Measurements from ENCODE around the gene RBM5.
"Not testable (repeated sequence)": the region's sequence is repeated elsewhere in the genome, so short reads cannot be mapped to it uniquely, and the experiment has no call there.

RBM5 gene

GRCh38 chr3:50088725-50089608 lies at the start of gene RBM5:
Gene RBM5 (plus strand): TSS chr3:50088919. CDS start chr3:50090435, 1,516 bp downstream.
- DNase-seq, result peak; percentile 59

DNA sequence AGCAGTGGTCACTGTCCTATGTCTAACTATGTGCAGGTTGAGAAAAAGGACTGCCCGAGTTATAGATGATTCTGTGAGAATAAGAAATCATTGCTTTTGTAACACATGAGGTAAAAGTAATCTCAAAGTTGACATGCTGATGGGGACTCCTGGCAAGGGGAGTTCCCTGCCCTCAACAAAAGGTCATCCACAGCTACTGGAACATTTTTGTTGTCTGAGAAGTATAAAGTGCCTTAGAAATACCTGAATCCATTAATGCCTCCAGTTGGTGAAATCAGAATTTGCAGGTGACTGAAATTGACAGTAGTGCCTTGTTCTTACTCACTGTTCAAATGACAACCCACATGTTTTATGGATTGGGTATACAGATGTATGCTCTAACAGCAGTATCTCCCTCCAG lies 43.7 kb upstream of the RBM5 start:
- DNase-seq, result no peak

DNA sequence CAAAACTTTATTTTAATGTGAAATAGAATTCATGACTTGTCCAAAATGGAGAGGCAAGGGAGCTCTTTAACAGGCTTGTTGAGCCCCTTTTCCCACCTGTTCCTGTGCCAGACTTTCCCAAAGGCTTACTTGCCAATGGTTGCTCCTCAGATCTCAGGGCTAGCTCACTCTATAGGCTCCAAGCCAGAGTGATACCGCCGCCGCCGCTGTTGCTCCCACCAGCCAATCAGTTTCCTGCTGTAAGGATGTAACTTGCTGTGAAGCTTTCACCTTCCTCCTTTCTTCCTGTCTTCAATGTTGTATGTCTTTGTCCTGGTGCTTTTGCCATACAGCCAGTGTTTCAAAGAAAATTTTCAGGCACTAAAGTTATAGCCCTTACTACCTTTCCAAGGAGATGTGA lies 41.3 kb upstream of the RBM5 start:
- DNase-seq, result no peak

DNA sequence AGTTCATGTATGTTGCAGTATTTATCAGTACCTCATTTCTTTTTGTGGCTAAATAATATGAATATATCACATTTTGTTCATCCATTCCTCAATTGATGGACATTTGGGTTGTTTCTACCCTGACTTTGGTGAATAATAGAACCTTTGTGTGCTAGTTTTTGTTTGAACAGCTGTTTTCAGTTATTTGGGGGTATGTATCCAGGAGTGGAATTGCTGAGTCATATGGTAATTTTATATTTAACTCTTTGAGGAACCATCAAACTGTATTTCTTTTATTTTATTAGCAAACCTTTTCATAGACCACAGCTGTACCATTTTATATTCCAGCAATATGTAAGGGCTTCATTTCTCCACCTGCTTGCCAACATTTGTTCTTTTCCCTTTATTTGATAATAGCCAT lies 38.4 kb upstream of the RBM5 start:
- DNase-seq, result no peak

GRCh38 chr3:50057756-50058155 lies 31.0 kb upstream of the RBM5 start:
- DNase-seq, result no peak

DNA sequence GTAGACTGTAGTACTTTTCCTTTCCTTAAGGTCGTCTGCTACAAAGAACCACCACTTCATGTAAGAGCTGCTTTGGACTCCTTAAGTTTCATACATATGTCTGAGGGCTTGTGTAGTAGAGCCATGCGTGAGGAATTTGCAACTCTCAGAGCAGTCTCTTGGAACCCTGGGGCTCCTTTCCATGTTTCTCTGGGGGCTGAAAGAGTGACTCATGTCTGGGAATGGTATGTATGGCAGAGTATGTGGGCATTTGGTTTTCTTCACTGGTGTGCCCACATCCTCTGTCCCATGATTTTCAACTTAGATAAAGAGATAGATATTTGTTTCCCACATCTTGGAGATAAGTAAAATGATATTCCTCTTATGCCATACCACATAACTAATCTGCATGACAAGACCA lies 20.6 kb upstream of the RBM5 start:
- DNase-seq, result no peak

DNA sequence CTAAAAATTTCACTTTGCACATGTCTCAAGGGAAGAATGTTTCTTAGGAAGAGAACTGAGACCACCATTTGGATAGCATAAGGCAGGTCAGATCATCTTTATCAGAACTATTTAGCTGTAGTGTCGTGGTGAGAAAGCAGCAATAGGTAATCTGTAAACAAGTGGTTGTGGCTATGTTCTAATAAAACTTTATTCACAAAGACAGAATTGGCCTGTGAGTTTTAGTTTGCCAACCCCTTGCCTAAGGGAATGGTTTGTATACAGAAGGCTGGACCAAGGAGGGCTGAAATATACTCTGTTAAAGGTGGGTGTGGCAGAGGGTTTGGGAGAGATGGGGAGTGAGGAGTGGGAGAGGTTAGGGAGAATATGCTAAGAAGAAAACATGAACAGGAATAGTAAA lies 10.6 kb upstream of the RBM5 start:
- no peak for DNase-seq

GRCh38 chr3:50078622-50079021 lies 10.1 kb upstream of the RBM5 start:
- no peak for DNase-seq

DNA sequence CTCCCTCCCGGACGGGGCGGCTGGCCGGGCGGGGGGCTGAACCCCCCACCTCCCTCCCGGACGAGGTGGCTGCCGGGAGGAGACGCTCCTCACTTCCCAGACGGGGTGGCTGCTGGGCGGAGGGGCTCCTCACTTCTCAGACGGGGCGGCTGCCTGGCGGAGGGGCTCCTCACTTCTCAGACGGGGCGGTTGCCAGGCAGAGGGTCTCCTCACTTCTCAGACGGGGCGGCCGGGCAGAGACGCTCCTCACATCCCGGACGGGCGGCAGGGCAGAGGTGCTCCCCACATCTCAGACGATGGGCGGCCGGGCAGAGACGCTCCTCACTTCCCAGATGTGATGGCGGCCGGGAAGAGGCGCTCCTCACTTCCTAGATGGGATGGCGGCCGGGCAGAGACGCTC lies 3.8 kb upstream of the RBM5 start:
- not testable (repeated sequence) for DNase-seq

GRCh38 chr3:50089609-50089945 lies 858 bp downstream of the RBM5 start:
- DNase-seq, result no peak

- no peak for DNase-seq
Observed at GRCh38 chr3:50090984-50091383, 2.3 kb downstream of the RBM5 start.

- no peak for DNase-seq
Observed at GRCh38 chr3:50095352-50095998, 6.8 kb downstream of the RBM5 start.

DNA sequence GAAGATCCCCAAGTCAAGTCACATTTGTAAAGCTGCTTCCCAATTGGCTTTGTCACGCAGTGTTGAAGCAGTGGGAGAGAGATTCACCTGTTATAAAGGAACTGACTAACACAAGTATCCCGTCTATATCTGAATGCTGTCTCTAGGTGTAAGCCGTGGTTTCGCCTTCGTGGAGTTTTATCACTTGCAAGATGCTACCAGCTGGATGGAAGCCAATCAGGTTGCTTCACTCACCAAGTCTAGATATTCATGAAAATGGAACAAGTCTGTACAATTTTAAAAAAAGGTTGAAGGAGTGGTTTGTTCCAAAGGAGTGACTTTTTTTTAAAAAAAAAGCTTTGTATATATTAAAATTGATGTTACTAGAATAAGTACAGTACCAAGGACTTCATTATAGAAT lies 11.7 kb downstream of the RBM5 start:
- DNase-seq, result no peak

GRCh38 chr3:50100956-50101845 lies 12.5 kb downstream of the RBM5 start:
- no peak for DNase-seq

DNA sequence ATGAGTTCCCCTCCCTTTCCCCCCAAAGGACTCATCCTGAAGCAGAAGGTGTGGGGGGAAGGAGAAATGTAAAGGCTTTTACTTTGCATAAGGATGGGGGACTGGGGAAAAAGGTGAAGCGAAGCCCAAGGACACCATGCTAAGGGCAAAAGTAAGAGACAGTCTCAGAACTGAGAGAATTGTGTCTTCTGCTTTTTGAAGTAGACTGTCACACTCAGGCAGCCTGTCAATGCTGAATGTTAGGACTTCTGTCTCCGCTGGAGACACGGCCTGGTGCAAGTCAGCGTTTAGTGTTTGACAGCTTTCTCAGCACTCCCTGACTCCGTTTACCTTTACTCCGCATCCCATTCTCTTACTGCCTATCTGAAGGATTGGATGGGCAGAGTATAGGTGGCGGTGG lies 13.8 kb downstream of the RBM5 start:
- no peak for DNase-seq

DNA sequence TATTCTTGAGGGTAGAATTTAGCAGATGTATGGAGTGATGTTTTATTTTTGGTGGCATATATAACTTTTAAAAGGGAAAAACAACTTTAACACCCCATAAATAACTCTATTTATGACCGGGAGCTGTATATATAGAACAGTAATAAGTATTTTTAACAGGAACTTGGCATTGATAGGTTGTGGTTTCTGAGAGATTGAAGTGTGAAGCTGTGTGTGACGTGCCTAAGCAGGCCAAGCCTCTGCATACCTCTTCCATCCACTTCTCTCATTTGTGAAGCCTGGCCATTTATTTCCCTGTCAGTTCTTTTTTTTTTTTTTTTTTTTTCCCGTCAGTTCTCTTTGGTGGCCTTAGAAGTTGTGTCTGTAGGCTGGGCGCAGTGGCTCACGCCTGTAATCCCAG lies 23.0 kb downstream of the RBM5 start:
- DNase-seq, result no peak

- peak; percentile 77 for DNase-seq
Observed at GRCh38 chr3:50112462-50112861, 23.7 kb downstream of the RBM5 start.

DNA sequence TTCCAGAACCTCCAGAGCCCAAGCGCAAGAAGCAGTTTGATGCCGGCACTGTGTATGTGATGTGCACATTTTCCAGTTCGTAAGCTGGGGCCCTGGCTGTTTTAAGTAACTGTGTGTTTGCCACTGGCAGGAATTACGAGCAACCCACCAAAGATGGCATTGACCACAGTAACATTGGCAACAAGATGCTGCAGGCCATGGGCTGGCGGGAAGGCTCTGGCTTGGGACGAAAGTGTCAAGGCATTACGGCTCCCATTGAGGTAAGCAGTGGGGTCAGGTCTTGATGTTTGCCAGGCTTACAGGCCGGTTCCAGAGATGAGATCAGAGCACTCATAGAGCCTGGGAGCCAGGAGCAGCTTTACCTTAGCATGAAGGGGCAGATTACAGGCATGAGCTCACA lies 28.4 kb downstream of the RBM5 start:
- DNase-seq, result no peak

GRCh38 chr3:50118237-50118636 lies 29.5 kb downstream of the RBM5 start:
- DNase-seq, result no peak

- DNase-seq, result no peak
Observed at GRCh38 chr3:50119786-50120185, 31.1 kb downstream of the RBM5 start.

- DNase-seq, result no peak
Observed at GRCh38 chr3:50120364-50121071, 31.8 kb downstream of the RBM5 start.

GRCh38 chr3:50121072-50122032 lies 32.6 kb downstream of the RBM5 start:
- peak; percentile 63 for DNase-seq

Measured in NCI-H510A treated with DMSO at 0.1 percent for 48 hours (cell line).